Measurements from ENCODE around the gene ATP6V1G2.

ATP6V1G2 gene

GRCh38 chr6:31547727-31548543, 1.5 kb upstream of the ATP6V1G2 start:
- no peak for DNase-seq

- peak; percentile 94 to 95 for DNase-seq
Measured at GRCh38 chr6:31546958-31547726, 734 bp upstream of the ATP6V1G2 start, which contains the start of gene NFKBIL1. TSS of gene NFKBIL1 (plus strand) at chr6:31547608. CDS start at chr6:31547695, 87 bp downstream.

- no peak for DNase-seq
Measured at GRCh38 chr6:31545291-31545690, 1.1 kb downstream of the ATP6V1G2 start.

GRCh38 chr6:31544676-31545075, 1.7 kb downstream of the ATP6V1G2 start:
- DNase-seq = no peak

GRCh38 chr6:31543639-31544038, 2.8 kb downstream of the ATP6V1G2 start:
- no peak for DNase-seq

DNA sequence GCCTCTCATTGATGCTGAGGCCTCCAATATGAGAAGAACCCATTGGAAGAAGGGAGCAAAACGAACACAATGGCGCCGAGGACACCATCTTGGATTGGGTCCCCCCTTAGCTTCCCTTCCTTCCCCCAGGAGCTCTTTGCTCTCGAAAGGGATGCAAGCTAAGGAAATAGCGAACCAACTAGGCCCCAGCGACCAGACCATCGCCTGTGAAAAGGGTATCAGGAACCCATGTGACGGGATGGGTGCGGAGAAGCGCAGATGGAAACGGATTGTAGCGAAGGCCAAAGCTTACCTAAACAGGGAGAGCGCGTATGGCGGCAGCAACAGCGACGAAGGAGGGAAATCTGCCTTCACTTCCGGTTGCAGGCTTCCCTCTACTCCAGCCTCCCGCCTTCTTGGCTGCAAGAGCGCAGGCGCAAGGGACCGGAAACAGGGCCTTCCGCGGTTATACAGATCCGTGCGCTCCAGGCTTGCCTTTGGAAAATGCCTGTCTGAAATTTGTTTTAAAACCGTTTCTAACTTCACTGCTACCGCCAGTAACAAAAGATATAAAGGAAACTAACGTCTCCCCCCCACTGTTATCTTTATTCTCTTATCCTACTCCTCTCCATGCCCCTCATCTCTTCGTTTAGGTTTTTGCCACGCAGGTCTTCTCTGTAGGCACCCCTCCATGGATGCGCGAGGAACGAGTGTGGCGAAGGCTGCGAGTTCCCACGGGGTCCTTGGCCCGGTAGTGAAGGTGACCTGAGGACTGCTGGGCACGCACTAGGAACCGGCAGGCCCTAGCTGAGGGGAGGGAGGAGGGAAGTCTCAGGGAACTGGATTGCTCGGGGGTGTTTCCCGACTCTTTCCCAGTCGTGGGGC, 4.5 kb downstream of the ATP6V1G2 start, which contains the start of gene DDX39B:
TSS of gene DDX39B (minus strand) at position 346 of the 864 bp plus-strand sequence. CDS start 1,471 bp downstream, outside the sequence.
- peak; percentile 96 for DNase-seq

GRCh38 chr6:31541059-31541657, 5.2 kb downstream of the ATP6V1G2 start:
- DNase-seq = peak; percentile 75 to 85

GRCh38 chr6:31540640-31541039, 5.8 kb downstream of the ATP6V1G2 start:
- no peak for DNase-seq

- DNase-seq = peak in 1 of 2 donors; percentile 43
Measured at GRCh38 chr6:31538805-31539400, 7.5 kb downstream of the ATP6V1G2 start.

DNA sequence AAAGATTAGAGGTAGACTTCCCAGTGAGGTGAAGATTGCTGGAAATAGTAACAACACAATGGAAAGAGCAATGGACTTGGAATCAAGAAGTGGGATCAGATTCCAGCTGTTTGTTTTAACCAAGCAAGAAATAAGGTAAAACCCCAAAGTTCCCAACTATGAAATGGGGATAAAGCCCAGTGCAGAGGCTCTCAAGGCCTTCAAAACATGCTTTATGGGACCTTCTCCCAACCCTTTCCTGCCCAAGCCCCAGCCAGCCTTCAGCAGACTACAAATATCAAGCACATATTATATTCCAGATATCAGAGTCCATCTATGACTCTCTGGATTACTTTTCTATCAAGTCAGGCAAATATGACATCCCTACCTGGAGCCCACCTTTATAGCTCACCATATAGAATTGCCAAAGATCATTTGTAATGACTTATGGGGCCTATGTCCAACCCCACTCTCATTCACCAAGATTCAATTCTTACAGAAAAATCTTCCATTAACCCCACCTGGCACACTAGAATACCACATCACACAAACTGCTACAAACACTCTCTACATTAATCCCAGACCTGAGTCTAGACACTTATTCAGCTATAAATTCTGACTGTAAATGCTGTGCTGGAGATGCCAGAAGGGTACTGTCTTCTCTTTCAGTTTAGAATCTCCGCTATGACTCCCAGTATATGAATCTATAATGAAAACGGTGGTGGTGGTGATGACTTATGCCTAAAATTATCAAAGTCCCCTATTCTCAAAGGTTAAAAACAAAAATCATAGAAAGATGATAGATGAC, 10.7 kb downstream of the ATP6V1G2 start:
- no peak for DNase-seq

GRCh38 chr6:31534521-31535040, 11.8 kb downstream of the ATP6V1G2 start:
- no peak for DNase-seq

DNA sequence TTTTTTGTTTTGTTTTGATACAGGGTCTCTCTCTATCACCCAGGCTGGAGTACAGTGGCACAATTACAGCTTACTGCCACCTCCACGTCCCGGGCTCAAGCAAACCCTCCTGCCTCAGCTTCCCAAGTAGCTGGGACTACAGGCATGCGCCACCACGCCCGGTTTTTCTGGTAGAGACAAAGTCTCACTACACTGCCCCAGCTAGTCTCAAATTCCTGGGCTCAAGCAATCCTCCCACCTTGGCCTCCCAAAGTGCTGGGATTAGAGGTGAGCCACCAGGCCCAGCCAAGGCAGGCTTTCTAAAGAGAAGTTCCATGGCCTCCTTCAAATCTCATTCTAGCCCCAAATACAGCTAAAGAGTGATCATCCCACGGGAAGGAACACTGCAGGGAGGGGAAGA, 12.4 kb downstream of the ATP6V1G2 start:
- DNase-seq = no peak

DNA sequence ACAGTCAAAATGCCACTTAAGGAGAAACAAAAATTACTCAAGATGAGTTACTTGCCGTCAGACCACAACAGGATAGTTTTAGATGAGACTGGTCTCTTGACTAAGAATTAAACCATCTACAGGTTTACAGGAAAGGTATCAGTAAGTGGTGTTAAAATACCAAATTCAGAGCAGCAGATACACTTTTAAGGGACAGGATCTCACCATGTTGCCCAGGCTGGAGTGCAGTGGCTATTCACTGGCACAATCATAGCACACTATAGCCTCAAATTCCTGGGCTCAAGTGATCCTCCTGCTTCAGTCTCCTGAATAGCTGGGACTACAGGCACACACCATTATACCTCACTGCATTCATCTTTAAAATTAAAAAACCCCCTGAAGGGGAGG, 13.0 kb downstream of the ATP6V1G2 start:
- no peak for DNase-seq

- no peak for DNase-seq
Measured at GRCh38 chr6:31532644-31533454, 13.6 kb downstream of the ATP6V1G2 start.

- DNase-seq = no peak
Measured at GRCh38 chr6:31531771-31532643, 14.4 kb downstream of the ATP6V1G2 start.

DNA sequence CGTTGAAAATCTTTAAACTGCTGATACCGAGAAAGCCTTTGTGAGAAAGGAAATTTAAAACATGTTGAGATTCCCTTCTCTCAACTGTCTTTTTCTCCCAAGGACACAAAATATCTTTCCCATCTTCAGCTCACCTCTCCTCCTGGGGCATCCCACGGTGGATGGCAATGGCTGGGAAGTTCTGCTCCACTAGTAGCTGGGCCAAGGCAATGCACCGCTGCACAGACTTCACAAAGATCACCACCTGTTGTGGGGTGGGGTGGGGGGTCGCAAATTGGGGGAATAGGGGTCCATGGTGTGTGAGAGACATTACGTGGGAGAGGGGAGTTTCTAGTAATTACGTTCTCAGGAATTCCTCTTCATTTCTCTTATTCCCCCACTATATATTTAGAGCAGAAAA, 15.2 kb downstream of the ATP6V1G2 start:
- no peak for DNase-seq

GRCh38 chr6:31530659-31531058, 15.7 kb downstream of the ATP6V1G2 start:
- no peak for DNase-seq

DNA sequence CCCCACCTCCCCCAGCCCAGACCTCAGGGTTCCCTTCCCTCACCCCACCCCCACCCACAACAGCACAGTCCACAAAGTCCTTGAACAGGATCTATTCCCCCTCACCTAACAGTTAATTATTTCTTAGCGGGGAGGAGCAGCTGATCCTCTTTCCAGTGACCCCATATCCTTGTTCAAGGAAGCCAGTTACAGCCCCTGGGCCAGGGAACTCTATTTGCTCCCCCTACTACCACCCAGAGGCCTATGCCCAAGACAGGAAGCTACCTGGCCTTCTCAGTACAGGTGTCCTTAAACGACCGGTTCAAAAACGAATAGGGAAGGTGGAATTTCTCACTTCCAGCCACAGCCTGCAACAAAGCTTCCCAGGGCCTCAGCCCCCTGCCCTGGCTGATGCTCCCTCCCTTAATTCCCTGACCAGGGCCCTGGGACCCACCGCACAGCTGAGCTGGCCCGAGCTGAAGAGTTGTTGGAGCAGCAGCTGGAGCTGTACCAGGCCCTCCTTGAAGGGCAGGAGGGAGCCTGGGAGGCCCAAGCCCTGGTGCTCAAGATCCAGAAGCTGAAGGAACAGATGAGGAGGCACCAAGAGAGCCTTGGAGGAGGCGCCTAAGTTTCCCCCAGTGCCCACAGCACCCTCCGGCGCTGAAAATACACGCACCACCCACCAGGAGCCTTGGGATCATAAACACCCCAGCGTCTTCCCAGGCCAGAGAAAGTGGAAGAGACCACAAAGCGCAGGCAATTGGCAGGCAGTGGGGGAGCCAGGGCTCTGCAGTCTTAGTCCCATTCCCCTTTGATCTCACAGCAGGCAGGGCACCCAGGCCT, 16.9 kb downstream of the ATP6V1G2 start:
- DNase-seq = no peak
